ENCODE data around the gene NRG3. TPM values are rescaled to one million over a fixed set of nuclear protein-coding genes. Genes with fewer than 3 reads are reported as not detected.
"Not testable (repeated sequence)": the region's sequence is repeated elsewhere in the genome, so short reads cannot be mapped to it uniquely, and the experiment has no call there.

NRG3 gene
- polyA plus RNA-seq, 1 donor: 18.0 TPM

GRCh38 chr10:82591421-82591820, 716.4 kb downstream of the NRG3 start:
- no peak for DNase-seq

- DNase-seq: no peak
Observed at GRCh38 chr10:82597840-82598239, 722.8 kb downstream of the NRG3 start.

- no peak for DNase-seq
Observed at GRCh38 chr10:82609845-82610244, 734.9 kb downstream of the NRG3 start.

- no peak for DNase-seq
Observed at GRCh38 chr10:82618007-82618406, 743.0 kb downstream of the NRG3 start.

- DNase-seq: no peak
Observed at GRCh38 chr10:82621680-82622079, 746.7 kb downstream of the NRG3 start.

GRCh38 chr10:82622479-82622878, 747.5 kb downstream of the NRG3 start:
- no peak for DNase-seq

GRCh38 chr10:82625512-82626189, 750.7 kb downstream of the NRG3 start:
- no peak for DNase-seq

GRCh38 chr10:82628373-82628772, 753.4 kb downstream of the NRG3 start:
- DNase-seq: peak; percentile 38

GRCh38 chr10:82643076-82643475, 768.1 kb downstream of the NRG3 start:
- no peak for DNase-seq

GRCh38 chr10:82643601-82644000, 768.6 kb downstream of the NRG3 start:
- no peak for DNase-seq

GRCh38 chr10:82645221-82645620, 770.2 kb downstream of the NRG3 start:
- no peak for DNase-seq

- no peak for DNase-seq
Observed at GRCh38 chr10:82653244-82654155, 778.5 kb downstream of the NRG3 start.

GRCh38 chr10:82660205-82660604, 785.2 kb downstream of the NRG3 start:
- no peak for DNase-seq

- DNase-seq: no peak
Observed at GRCh38 chr10:82660986-82661385, 786.0 kb downstream of the NRG3 start.

- no peak for DNase-seq
Observed at GRCh38 chr10:82661701-82662100, 786.7 kb downstream of the NRG3 start.

GRCh38 chr10:82668221-82668895, 793.4 kb downstream of the NRG3 start:
- DNase-seq: no peak

- DNase-seq: no peak
Observed at GRCh38 chr10:82674036-82674435, 799.0 kb downstream of the NRG3 start.

GRCh38 chr10:82677932-82678331, 802.9 kb downstream of the NRG3 start:
- DNase-seq: not testable (repeated sequence)

- DNase-seq: not testable (repeated sequence)
Observed at GRCh38 chr10:82678451-82678850, 803.5 kb downstream of the NRG3 start.

GRCh38 chr10:82680608-82681007, 805.6 kb downstream of the NRG3 start:
- no peak for DNase-seq

GRCh38 chr10:82683945-82684344, 809.0 kb downstream of the NRG3 start:
- DNase-seq: no peak

GRCh38 chr10:82685087-82685486, 810.1 kb downstream of the NRG3 start:
- DNase-seq: no peak

GRCh38 chr10:82691211-82691610, 816.2 kb downstream of the NRG3 start:
- no peak for DNase-seq

Data from left kidney (tissue), 2 donors.